Naive B cell (primary cell): ENCODE results near the gene JAM3. TPM values are rescaled to one million over a fixed set of nuclear protein-coding genes. Genes with fewer than 3 reads are reported as not detected.
"Not testable (repeated sequence)": the region's sequence is repeated elsewhere in the genome, so short reads cannot be mapped to it uniquely, and the experiment has no call there.

Experiments used
- ATAC-seq, 2 donors: fragments of 150-1000 bp; cut with Tn5 transposase; 2 replicates each; pipeline ENCODE4 v1.10.0; 2021; ENCODE audit warnings: low read depth in 2 of 2, mild to moderate bottlenecking in 2 of 2, moderate library complexity in 2 of 2
- DNase-seq: peaks from one replicate; pipeline ENCODE4 v3.0.0; 2022
- H3K27ac Mint-ChIP-seq, 6 donors: one replicate each; pipeline ENCODE4 v1.8.0; 2020 to 2022; ENCODE audit warnings: mild to moderate bottlenecking in 6 of 6, mixed read lengths in 6 of 6, moderate library complexity in 5 of 6, inconsistent platforms in 2 of 6
- H3K27me3 Mint-ChIP-seq, 3 donors: one replicate each; pipeline ENCODE4 v1.8.0; 2021 to 2022; ENCODE audit warnings: mixed read lengths in 3 of 3, mild to moderate bottlenecking in 1 of 3
- H3K36me3 Mint-ChIP-seq, 2 donors: one replicate each; pipeline ENCODE4 v1.8.0; 2020 to 2022; ENCODE audit warnings: mixed read lengths in 2 of 2, inconsistent platforms in 1 of 2, mild to moderate bottlenecking in 1 of 2
- H3K4me1 Mint-ChIP-seq, 3 donors: one replicate each; pipeline ENCODE4 v1.8.0; 2020 to 2022; ENCODE audit warnings: mixed read lengths in 3 of 3, inconsistent platforms in 1 of 3, mild to moderate bottlenecking in 1 of 3, moderate library complexity in 1 of 3
- H3K4me3 Mint-ChIP-seq, 8 donors: one replicate each; pipeline ENCODE4 v1.8.0; 2020 to 2022; ENCODE audit warnings: mild to moderate bottlenecking in 8 of 8, mixed read lengths in 8 of 8, moderate library complexity in 8 of 8, inconsistent platforms in 2 of 8
- H3K9me3 Mint-ChIP-seq, 7 donors: one replicate each; pipeline ENCODE4 v1.8.0; 2020 to 2022; ENCODE audit warnings: mixed read lengths in 7 of 7, mild to moderate bottlenecking in 5 of 7, inconsistent platforms in 2 of 7, moderate library complexity in 1 of 7
- polyA plus RNA-seq, 6 donors: library from polyadenylated mRNA; unstranded; fragments of 300-500 nt; fragmentation: Illumina TruSeq; gene quantifications; one replicate each; pipeline ENCODE4 v1.2.3, GENCODE V29; 2021; ENCODE audit warnings: low read depth in 6 of 6

The JAM3 gene
- polyA plus RNA-seq, 6 donors from 2014 or later: 5.3 to 10.6 (median 6.5) TPM

DNA sequence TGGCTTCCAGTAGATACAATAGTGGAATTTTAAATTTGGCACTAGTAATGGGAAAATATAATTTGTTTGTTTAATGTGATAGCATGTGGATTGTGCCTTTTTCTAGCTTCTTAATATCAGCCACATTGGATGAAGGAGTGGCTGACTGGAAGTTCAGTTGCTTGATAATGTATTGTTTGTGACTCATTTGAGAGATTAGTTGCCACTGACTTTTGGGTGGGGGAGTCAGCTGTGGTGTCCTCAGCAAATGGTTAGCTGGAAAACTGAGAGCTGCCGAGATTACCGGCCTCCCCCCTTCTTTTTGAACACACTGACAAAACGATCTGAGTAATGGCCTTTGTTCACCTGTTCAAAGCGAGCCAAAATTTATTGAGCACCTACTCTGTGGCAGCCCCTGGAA lies 5.5 kb downstream of the JAM3 start:
- no peak for DNase-seq
- no peaks in the 10 kb centered on the region for H3K36me3 Mint-ChIP-seq
- ATAC-seq: no peak
- H3K9me3 Mint-ChIP-seq: no peaks in the 10 kb centered on the region
- H3K27me3 Mint-ChIP-seq: no peaks in the 10 kb centered on the region
- peak overlapping the region in 3 of 6 donors; percentile 45 to 77 (median 47) for H3K27ac Mint-ChIP-seq
- peaks cover 19 to 30% (median 28%) of the 10 kb centered on the region in 3 donors for H3K4me1 Mint-ChIP-seq
- H3K4me3 Mint-ChIP-seq: peak overlapping the region in 1 of 8 donors; percentile 57

DNA sequence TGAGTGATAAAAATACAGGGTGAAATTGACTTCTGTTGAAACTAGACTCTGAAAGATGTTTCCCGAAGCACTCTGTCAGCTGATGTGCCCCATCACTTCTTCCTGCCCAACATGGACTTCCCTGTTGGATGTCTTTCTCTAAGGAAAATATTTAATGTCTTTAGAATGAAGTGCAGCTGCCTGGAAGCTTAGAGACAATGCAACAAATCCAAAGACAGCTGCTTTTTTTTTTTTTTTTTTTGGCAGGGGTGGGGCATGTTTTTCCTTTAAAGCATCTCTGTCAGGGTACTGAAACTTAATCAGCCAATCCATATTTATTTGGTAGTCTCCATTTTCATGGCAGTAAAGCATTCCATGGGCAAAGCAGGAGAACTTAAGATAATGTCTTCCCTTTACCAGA lies 5.9 kb downstream of the JAM3 start:
- DNase-seq (no peak), ATAC-seq (no peak)
- peaks cover 19 to 30% (median 26%) of the 10 kb centered on the region in 3 donors for H3K4me1 Mint-ChIP-seq
- H3K9me3 Mint-ChIP-seq: no peaks in the 10 kb centered on the region
- H3K27me3 Mint-ChIP-seq: no peaks in the 10 kb centered on the region
- H3K4me3 Mint-ChIP-seq: no peak overlapping the region
- H3K27ac Mint-ChIP-seq: peak overlapping the region in 2 of 6 donors; percentile 45 to 77
- no peaks in the 10 kb centered on the region for H3K36me3 Mint-ChIP-seq

DNA sequence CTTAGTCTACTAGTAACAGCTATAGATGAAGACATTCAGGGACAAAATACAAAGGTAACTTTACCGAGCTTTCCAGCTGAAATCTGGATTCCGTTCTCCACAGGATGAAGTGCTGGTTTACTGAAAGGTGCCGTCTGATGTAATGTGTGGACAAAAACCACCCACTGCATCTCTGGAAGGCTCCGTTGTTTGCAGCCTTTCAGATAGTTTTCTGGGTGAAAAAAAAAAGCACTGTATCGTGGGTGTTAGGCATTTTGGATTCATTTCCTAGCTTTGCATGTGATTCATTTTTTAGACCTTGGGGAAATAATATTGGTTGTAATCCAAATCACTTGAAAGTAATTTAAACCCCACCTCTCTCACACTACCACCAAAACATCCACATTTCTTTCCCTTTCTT lies 10.4 kb downstream of the JAM3 start:
- ATAC-seq: no peak
- peaks cover 4 to 10% (median 7%) of the 10 kb centered on the region in 3 donors for H3K4me1 Mint-ChIP-seq

DNA sequence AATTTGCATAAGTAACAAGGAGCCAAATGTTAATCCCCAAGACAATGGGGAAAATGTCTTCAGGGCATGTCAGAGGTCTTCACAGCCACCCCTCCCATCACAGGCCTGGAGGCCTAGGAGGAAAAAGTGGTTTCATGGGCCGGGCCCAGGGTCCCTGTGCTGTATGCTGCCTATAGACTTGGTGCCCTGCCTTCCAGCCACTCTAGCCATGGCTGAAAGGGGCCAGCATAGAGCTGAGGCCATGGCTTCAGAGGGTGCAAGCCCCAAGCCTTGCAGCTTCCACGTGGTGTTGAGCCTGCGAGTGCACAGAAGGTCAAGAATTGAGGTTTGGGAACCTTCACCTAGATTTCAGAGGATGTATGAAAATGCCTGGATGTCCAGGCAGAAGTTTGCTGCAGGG lies 12.4 kb downstream of the JAM3 start:
- ATAC-seq, H3K27me3 Mint-ChIP-seq, H3K27ac Mint-ChIP-seq, DNase-seq, H3K4me1 Mint-ChIP-seq, H3K4me3 Mint-ChIP-seq: not testable (repeated sequence)
- peaks cover 8 to 27% (median 23%) of the 10 kb centered on the region in 7 donors for H3K9me3 Mint-ChIP-seq
- peaks cover 17 to 27% of the 10 kb centered on the region in 2 donors for H3K36me3 Mint-ChIP-seq

More for the DNA sequence above, 10.4 kb downstream of the JAM3 start:
- Mint-ChIP-seq H3K27me3 (no peaks in the 10 kb centered on the region), H3K4me3 (no peak overlapping the region), H3K9me3 (peaks cover 8 to 27% (median 23%) of the 10 kb centered on the region in 7 donors), H3K27ac (no peak overlapping the region), H3K36me3 (peaks cover 17 to 27% of the 10 kb centered on the region in 2 donors)
- no peak for DNase-seq

DNA sequence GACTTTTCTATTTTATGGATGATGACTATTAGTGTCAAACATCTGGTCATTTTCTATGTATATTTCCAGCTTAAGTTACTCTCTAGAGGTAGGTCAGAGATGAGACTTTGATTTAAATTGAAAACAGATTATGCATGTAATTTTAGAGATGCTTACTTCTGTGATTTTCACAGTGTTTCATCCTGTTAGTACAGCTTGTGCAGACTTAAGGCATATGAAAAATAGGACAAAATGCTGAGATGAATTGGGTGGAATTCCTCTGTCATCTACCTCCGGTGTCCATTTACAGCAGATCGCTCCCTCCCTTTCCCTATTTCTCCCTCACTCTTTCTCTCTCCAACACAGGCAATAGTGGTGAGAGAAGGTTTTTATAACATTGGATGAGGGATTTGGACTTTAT lies 14.1 kb downstream of the JAM3 start:
- H3K36me3 Mint-ChIP-seq: peaks cover 17 to 27% of the 10 kb centered on the region in 2 donors
- H3K4me3 Mint-ChIP-seq: no peak overlapping the region
- DNase-seq: no peak
- H3K27me3 Mint-ChIP-seq: no peaks in the 10 kb centered on the region
- H3K27ac Mint-ChIP-seq: peak overlapping the region in 1 of 6 donors; percentile 60
- H3K9me3 Mint-ChIP-seq: peaks cover 8 to 27% (median 23%) of the 10 kb centered on the region in 7 donors
- peaks cover 0 to 4% (median 0%) of the 10 kb centered on the region in 3 donors for H3K4me1 Mint-ChIP-seq
- no peak for ATAC-seq

DNA sequence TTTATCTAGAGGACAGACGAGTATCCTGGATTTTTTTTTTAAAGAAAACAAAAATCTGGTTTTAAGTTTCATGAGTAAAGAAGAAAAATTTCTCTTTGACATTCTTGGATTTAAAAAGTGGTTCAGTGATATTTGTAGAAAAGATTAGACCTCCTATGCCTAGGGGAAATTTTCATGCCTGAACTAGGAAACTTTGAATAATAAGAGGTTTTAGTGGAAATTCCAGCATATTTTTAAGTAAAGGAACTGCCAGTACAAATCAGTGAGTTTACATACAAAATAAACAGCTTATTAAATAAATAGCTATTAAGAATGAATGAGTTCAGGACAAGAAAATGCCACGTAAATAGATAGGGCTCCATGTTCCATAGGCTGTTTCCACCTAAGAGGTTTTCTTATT lies 17.5 kb downstream of the JAM3 start:
- ATAC-seq: no peak

DNA sequence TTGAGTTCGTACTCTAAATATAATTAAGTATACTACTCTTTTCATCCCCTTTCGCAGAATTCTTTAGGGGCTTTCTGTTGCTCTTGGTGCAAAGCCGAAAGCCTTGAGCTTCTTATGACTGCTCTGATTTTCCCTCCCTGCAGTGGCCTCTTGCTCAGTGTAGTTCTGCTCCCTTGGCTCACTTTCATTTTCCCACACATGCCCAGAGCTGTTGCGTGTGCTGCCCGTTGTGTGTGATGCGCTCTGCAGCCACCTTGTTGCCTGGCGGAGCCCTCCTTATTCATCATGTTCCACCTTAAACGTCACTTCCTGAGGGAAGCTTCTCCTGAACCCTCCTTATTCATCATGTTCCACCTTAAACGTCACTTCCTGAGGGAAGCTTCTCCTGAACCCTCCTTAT lies 23.1 kb downstream of the JAM3 start:
- not testable (repeated sequence) for ATAC-seq, H3K36me3 Mint-ChIP-seq, H3K27me3 Mint-ChIP-seq, H3K4me3 Mint-ChIP-seq, DNase-seq, H3K9me3 Mint-ChIP-seq
- Mint-ChIP-seq H3K4me1 (peaks cover 0 to 22% (median 4%) of the 10 kb centered on the region in 3 donors), H3K27ac (peak overlapping the region in 1 of 6 donors; percentile 82)

More for the DNA sequence above, 17.5 kb downstream of the JAM3 start:
- peaks cover 0 to 14% (median 12%) of the 10 kb centered on the region in 7 donors for H3K9me3 Mint-ChIP-seq
- H3K27ac Mint-ChIP-seq: peak overlapping the region in 2 of 6 donors; percentile 42 to 60
- H3K36me3 Mint-ChIP-seq: peaks cover 7 to 13% of the 10 kb centered on the region in 2 donors
- no peaks in the 10 kb centered on the region for H3K4me1 Mint-ChIP-seq
- no peak for DNase-seq
- H3K27me3 Mint-ChIP-seq: no peaks in the 10 kb centered on the region
- no peak overlapping the region for H3K4me3 Mint-ChIP-seq

DNA sequence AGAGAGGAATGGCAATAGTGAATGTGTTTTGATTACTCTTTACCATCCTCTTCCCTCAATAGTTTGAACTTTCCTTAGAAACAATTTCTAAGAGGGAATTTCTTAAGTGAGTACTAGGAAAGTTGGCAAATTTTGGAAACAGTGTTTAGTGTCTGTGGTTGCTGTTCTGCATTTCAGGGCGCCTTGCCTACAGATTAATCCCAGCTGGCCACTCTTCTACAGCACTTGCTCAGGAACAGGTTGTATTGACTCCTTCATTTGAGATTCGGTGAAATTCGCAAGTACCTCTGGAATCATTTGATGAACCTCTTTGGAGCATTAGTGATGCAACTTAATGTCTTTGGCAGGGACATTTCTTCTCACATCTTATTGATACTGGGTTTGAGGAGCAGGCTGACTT lies 28.3 kb downstream of the JAM3 start:
- Mint-ChIP-seq H3K27me3 (peaks cover 0 to 4% (median 0%) of the 10 kb centered on the region in 3 donors), H3K36me3 (peaks cover 0 to 6% of the 10 kb centered on the region in 2 donors), H3K4me3 (no peak overlapping the region), H3K9me3 (no peaks in the 10 kb centered on the region), H3K27ac (peak overlapping the region in 1 of 6 donors; percentile 73), H3K4me1 (peaks cover 0 to 24% (median 4%) of the 10 kb centered on the region in 3 donors)
- no peak for DNase-seq
- no peak for ATAC-seq

DNA sequence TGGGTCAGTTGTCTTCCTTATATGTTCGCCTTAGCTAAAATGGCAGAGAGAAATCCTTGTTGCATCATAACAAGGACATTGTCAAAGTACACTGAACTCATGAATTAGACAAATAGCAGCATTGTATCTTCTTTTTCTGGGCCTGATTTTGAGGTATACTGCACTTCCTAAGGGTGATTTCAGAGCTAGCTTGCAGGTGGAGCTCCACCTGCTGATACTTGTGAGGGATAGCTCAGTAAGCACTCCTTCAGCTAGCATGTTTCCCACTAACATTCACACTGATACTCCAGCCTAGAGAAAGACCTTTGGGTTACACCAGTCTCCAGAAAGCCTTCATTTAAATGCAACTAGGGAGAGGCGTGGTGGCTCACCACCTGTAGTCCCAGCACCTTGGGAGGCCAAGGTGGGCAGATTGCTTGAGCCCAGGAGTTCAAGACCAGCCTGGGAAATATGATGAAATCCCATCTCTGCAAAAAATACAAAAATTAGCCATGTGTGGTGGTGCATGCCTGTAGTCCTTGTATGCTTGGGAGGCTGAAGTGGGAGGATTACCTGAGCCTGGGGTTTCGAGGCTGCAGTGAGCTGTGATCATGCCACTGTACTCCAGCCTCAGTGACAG lies 29.8 kb downstream of the JAM3 start:
- peak overlapping the region in 1 of 6 donors; percentile 20 for H3K27ac Mint-ChIP-seq
- ATAC-seq: peak in 1 of 2 donors; percentile 37
- H3K27me3 Mint-ChIP-seq: no peaks in the 10 kb centered on the region
- peaks cover 0 to 6% (median 0%) of the 10 kb centered on the region in 7 donors for H3K9me3 Mint-ChIP-seq
- no peak for DNase-seq
- peaks cover 0 to 15% (median 4%) of the 10 kb centered on the region in 3 donors for H3K4me1 Mint-ChIP-seq
- peaks cover 5 to 7% of the 10 kb centered on the region in 2 donors for H3K36me3 Mint-ChIP-seq
- no peak overlapping the region for H3K4me3 Mint-ChIP-seq

DNA sequence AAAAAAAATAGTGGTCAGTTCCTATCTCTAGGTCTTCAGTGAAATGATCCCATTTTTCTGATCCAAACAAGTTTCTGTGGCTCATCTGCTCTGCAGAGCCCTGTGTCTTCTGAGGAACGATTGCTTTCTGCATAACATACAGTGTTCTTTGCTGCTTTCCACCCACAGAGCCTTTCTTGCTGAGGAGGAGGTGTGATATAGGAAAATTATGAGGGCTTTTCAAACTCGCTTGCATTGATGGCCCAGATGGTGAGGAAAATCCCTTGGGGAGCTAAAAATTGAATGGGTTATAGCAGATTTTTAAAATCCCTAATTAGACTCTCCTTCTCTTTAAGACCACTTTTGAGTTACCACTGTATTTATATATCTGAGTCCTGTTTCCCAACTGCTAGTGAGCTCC lies 31.3 kb downstream of the JAM3 start:
- Mint-ChIP-seq H3K4me3 (peak overlapping the region in 1 of 8 donors; percentile 52), H3K27ac (no peak overlapping the region), H3K36me3 (peaks cover 5 to 7% of the 10 kb centered on the region in 2 donors), H3K4me1 (peaks cover 0 to 8% (median 4%) of the 10 kb centered on the region in 3 donors), H3K27me3 (no peaks in the 10 kb centered on the region), H3K9me3 (peaks cover 0 to 15% (median 0%) of the 10 kb centered on the region in 7 donors)
- no peak for DNase-seq
- ATAC-seq: no peak

DNA sequence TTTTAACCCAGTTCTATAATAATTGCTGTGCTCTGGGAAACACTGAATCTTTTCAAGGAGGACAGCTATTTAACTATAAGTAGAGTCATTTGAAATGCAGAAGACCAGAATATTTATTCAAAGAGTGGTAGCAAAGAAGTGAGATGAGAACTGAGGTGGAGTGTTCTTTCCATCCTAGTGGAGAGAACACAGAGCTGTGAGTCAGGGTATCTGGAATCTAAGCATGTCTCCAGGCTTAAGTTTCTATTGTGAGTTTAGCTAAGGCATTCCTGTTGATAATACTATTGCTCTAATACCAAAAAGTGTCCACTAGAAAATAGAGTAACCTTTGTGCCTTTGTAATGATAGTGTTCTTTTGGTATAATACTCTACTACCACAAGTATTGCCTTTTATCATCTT lies 32.4 kb downstream of the JAM3 start:
- no peak for ATAC-seq
- H3K4me3 Mint-ChIP-seq: no peak overlapping the region
- peaks cover 0 to 8% (median 0%) of the 10 kb centered on the region in 3 donors for H3K4me1 Mint-ChIP-seq
- no peak overlapping the region for H3K27ac Mint-ChIP-seq
- no peak for DNase-seq
- H3K36me3 Mint-ChIP-seq: peaks cover 5 to 7% of the 10 kb centered on the region in 2 donors
- H3K27me3 Mint-ChIP-seq: no peaks in the 10 kb centered on the region
- peaks cover 0 to 22% (median 3%) of the 10 kb centered on the region in 7 donors for H3K9me3 Mint-ChIP-seq

DNA sequence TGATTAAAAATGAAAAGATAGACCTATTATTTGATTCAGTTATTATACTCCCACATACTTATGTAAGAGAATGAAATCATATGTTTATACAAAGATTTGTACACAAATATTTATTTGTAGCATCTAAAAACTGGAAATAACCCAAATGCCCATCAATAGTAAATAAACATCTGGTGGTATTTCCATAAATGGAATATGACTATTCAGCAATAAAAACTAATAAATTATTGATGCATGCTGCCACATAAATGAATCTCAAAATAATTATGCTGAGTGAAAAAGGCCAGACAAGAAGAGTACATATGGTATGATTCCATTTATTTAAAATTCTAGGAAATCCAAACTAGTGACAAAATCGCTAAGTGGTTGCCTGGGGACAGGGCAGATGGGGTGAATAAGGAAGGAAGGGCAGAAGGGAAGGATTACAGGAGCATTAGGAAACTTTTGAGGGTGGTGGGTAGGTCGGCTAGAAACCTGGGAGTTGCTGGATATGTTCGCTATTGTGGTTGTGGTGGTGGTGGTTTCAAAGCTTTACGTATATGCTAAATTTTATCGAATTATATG lies 41.5 kb downstream of the JAM3 start:
- ATAC-seq (no peak), DNase-seq (no peak)
- H3K4me1 Mint-ChIP-seq: peaks cover 0 to 2% (median 0%) of the 10 kb centered on the region in 3 donors
- peaks cover 0 to 34% (median 22%) of the 10 kb centered on the region in 7 donors for H3K9me3 Mint-ChIP-seq
- peaks cover 6 to 9% of the 10 kb centered on the region in 2 donors for H3K36me3 Mint-ChIP-seq
- no peak overlapping the region for H3K4me3 Mint-ChIP-seq
- H3K27ac Mint-ChIP-seq: no peak overlapping the region
- H3K27me3 Mint-ChIP-seq: no peaks in the 10 kb centered on the region

DNA sequence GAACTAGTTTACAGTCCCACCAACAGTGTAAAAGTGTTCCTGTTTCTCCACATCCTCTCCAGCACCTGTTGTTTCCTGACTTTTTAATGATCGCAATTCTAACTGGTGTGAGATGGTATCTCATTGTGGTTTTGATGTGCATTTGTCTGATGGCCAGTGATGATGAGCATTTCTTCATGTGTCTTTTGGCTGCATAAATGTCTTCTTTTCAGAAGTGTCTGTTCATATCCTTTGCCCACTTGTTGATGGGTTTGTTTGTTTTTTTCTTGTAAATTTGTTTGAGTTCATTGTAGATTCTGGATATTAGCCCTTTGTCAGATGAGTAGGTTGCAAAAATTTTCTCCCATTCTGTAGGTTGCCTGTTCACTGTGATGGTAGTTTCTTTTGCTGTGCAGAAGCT lies 44.9 kb downstream of the JAM3 start:
- not testable (repeated sequence) for ATAC-seq, H3K4me1 Mint-ChIP-seq, DNase-seq, H3K27ac Mint-ChIP-seq, H3K4me3 Mint-ChIP-seq, H3K27me3 Mint-ChIP-seq
- Mint-ChIP-seq H3K36me3 (peaks cover 6 to 15% of the 10 kb centered on the region in 2 donors), H3K9me3 (peaks cover 0 to 17% (median 8%) of the 10 kb centered on the region in 7 donors)

DNA sequence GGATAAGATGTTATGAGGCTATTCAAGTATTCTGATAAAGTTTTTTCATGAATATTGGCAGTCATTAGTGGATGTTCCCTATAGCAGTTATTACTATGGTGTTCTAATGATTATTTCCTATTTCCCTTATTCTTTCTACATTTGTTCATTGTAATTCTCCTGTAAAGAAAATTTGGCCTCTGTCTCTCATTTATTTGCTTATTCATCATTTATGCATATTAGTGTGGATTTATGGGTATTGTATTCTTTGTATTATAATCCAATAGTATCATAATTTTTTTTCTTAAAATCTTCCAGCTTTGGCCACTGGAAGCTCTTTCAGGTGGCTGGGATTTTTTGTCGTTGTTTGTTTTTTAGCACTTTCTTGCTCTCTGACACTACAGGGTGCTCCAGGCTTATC lies 47.3 kb downstream of the JAM3 start:
- Mint-ChIP-seq H3K4me1 (peaks cover 0 to 9% (median 0%) of the 10 kb centered on the region in 3 donors), H3K27me3 (peaks cover 0 to 8% (median 0%) of the 10 kb centered on the region in 3 donors), H3K27ac (no peak overlapping the region), H3K36me3 (peaks cover 13 to 20% of the 10 kb centered on the region in 2 donors), H3K9me3 (peaks cover 0 to 7% (median 2%) of the 10 kb centered on the region in 7 donors), H3K4me3 (no peak overlapping the region)
- DNase-seq (no peak), ATAC-seq (no peak)
